ENCODE data around the gene LEMD1.
"Not testable (repeated sequence)": the region's sequence is repeated elsewhere in the genome, so short reads cannot be mapped to it uniquely, and the experiment has no call there.

Gene LEMD1

DNA sequence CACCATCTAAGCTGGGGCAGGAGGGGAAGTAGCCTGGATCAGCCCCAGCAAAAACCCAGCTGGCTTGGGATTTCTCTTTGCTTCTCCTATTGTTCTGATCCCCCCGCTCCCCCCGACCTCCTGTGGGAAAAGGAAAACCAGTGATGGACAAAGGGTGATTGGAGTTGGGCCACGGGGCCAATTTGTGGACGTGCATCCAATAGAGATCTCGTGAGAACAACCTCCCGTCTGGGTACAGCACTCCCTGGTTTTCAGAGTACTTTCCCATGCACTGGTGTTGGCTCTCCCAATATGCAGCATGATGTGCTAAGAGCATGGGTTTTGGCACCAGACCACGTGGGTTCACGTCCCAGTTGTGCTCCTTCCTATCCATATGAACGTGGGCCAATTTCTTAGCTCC is 25.0 kb upstream of the LEMD1 start:
- DNase-seq = no peak

DNA sequence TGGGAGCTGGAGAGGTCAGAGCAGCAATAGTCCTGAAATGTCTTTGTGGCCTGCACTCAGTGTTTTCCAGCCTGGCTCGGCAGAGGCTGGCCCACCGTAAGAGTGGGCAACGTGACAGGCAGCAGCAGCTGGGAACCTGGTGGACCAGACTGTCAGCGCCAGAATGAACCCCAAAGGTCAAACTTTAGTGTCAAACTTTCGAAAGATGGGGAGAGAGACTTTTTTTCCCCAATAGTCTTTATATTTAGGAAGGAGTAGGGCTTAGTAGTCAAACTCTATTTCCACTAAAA is 23.7 kb upstream of the LEMD1 start:
- DNase-seq = no peak

DNA sequence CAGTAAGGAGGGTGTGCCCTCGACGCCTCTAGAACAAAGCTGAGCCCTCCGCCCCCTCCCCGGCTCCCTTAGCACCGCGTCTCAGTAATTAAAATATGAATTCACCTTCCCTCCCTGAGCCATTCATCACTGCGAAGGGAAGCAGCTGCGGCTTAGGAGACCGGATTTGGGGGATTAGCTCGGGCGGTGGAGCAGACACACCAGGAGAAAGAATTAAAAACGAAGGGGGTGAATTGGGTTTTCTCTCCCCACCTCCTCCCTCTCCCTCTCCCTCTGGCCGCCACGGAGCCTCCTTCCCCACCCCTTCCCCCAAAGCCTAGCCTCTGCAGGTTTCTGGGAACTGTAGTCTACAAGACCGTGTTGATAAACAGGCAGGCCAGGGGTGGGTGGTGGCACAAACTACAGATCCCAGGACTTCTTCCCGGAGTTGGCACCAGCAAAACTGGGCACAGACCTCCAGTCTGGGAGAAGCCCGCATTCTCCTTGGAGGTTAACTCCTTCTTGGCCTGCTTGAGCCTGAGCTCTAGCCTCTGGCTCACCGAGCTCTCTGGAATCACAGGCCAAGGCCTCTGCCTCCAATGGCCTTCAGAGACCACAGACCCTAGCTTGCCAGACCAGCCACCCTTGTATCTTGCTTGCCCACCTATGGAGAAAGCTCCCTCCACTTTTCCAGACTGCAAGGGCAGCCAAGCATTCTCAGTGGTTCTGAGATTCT is 23.2 kb upstream of the LEMD1 start:
- DNase-seq = peak; percentile 49 to 88 (median 76)

DNA sequence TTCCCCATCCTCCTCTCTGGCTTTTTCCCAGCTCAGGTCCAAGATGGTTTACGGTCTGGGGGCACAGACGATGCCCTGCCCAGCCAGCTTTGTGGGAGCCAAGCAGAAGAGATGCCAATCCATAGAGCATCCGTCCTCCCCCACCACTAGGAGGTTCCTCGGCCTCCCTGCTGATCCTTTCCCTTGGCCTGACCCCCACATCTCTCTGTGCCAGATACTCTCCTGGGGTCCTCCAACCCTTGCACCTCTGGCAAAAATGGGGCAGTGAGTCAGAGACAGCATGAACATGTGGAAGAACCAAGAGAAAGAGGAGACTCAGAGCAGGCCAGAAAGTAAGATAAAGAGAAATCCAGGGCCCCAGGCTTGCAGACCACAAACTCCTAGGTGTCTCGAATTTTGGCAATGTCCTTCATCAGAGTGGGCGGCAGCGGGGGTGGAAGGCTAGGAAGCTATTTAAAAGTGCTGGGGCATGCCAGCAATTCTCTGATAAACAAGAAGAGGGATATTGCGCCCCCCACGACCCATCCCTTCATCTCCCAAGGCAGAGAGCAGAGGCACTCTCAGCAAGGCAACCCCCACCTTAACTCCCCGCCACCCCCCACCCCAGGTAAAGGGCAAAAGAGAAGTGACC is 22.6 kb upstream of the LEMD1 start:
- no peak for DNase-seq

DNA sequence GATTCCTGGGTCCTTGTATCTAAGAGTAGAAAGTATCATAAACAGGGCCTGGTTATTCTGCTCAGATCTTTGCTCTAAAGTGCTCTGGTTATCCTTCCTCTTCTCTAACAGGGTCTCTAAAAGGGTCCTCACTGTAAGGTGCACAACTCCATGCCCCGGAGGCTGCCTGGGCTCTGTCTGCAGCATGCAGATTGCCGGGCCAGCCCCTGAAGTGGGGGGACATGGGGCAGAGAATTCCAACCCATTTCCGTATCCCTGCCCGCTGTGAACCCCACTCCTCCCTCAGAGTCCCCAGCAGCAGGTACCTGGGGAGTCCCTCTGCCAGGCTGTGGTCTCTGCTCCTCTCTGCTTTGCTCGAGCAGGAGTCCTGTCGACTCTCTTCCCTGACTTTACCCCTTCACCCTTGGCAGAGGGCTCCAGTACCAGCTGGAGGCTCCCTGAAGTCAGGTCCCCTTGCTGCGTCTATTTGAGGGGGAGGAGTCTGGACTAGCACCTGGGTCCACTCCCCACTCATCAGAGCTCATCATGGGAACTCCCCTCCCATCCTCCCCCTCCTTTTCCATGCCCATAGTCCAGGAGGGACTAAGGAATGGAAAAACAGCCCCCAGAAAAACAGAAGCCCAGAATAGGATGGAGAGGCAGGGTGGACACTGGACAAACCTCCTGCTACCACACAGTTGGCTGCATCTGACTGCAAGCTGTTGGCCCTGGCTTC is 21.9 kb upstream of the LEMD1 start:
- DNase-seq = peak in 1 of 3 experiments; percentile 53

DNA sequence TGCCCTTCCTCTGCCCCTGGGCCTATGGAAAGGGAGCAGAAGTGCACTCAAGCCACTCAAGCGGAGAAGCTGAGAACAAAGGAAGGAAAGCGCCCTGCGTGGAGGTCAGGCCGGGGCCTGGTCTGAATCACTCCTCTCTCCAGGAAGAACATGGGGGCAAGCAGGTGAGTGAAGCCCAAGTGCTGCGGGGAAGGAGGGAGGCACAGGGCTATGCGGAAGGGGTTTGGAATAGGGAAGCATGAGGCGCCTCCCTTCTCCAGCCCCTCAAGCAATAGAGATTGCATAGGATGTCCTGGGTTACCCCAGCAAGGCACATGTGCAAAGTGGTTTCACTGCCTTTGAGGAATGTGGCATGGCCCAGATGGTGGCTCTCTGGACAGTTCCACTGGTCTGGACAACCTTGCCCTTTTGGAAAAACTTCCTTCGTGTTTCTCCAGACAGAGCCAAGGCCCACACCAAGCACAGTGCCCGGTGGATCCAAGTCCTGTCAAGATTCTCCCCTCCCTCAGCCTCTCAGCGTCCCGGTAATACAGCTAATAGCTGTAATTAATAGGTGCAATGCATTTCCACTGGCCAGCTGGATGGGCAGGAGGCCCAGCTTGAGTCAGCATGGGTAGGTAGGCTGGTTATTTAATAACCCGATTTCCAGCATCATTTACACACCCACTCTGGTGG is 20.3 kb upstream of the LEMD1 start:
- peak; percentile 67 to 88 (median 76) for DNase-seq

DNA sequence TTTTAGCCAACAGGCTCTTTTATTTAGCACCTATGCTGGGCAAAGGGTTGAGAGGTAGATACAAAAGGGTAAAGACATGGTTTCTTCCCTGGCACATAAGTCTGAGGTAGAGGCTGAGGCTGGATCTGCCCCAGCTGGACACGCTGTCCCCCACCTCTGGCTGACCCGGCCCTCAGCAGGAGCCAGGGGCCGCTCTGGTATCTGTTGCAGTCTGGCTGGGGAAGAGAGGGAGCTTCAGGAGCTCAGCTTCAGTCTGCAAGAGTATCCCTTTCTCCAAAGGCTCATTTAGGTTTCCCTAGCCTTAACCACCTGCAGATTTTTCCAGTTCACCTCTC is 19.8 kb upstream of the LEMD1 start:
- no peak for DNase-seq

DNA sequence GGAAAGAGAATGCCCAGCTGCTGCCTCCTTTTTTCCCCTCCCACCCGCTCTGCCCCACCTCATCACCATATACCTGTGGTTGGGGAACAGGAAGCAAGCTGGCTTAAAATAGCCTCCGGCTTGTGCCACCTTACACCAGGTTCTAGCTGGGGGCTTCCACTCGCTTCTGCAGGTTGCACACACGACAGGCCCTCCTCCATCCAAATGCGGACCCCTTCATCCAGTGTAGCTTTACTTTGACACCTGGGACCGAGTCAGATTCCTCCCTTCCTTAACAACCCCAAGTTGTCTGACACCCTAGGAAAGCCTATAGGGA is 19.4 kb upstream of the LEMD1 start:
- peak in 1 of 3 experiments; percentile 43 for DNase-seq

DNA sequence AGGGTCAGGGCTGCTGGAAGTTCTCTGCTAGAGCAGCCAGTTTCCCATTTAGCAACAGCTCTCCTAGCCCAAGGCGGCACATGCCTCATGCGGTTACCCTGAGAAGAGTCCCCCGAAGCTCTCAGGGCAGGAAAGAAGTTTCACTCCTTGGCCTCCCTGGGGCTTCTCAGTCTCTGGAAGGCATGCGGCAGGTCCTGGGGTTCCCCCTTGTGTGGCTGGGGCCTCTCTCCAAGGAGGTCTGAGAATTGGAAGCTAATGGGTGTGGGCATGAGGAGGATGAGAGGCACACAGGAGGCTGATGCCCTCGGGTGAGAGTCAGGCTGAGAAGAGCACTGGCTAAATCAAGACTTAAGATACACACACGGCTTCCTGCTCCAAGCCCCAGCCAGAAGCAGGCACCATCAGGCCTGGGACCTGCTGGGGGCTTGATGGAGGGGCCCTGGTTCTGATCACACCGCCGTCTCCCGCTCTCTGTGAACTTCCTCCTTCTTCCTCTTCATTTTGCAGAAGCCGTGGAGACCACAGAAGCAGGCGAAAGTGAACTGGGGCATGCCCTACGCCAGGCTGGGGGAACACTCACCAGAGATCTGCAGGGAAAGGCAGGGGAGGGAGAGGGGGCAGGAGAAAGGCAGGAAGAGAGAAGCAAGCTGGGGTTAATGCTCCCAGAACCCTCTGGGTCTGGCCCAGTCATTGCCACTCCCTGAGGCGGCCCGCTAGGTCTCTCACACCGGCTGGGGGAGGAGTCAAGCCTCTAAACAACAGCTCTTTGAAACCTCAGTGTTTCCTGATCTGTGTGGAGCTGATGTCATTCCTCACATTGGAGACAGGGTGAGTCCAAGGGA is 18.8 kb upstream of the LEMD1 start:
- peak in 1 of 3 experiments; percentile 98 for DNase-seq

DNA sequence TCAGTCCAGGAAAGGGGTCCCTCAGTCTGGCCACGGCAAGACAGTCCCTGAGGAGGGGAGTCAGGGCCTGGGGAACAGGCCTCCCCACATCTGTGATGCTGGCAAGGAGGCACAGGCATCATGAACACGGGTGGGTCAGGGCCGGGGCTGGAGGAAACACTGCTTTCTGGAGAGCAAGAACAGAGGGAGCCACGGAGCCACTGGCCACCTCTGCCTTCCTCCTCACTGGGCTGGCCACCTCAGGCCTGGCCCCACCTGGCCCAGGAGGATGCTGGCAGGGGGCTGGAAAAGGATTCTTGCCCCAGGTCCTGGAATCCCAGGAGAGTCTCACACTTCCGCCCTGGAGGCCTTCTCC is 18.2 kb upstream of the LEMD1 start:
- no peak for DNase-seq

DNA sequence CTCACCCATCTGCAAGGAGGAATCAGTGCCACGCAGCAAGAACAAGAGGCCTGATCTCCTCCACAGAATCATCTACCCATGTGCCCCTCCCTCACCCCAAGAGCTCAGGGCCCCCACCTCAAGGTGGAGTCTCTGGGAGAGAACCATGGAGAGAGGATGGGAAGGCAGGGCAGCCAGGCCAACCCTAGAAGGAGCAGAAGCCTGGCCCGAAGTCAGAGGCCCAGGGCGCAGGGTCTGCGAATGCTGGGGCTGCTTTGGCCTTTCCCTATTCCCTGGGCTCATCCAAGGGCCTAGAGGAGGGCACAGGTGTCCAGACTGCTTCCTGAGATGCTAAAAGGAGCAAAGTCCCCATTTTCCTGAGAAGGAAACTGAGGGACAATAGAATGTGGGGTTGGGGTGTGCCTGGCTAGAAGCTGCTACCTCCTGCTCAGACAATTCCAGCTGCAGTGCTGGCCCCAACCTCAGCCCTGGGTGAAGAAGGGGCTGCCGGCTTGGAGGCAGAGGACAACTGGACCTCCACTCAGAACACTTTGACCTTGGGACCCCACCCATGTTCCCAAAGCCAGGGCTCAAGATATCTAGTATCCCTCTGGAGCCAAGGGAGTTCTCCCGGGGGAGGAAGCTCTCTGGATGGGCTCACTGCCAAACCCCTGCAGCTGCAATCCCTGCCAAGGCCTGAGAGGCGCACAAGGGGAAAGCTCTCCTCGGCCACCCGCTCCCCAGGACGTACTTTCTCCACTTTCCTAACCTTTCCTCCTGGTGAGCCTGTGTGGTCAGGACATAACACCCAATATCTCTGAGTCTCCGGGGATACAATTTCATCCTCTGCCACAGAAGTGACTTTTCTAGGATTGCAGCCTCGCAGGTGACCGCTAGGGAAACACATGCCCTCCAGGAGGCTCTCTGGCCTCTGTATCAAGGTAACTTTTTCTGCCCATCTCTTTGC is 16.6 kb upstream of the LEMD1 start:
- peak; percentile 51 to 93 (median 68) for DNase-seq

DNA sequence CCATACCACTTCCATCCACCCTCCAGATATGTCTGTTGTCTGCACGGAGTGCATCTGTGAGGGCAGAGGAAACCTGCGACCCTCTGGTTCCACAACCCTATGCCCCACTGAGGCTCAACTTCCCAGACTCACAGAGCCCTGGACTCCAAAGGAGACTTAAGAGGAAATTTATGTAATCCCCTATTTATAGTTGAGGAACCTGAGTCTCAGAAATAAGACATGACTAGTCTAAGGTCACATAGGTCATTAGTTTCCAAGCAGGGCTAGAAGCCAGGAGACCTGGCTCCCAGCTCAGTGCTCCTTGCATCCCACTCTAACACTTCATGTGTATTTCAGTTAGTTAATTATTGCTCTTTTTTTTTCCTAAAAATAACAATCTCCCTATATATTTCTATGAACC is 15.7 kb upstream of the LEMD1 start:
- DNase-seq = no peak

DNA sequence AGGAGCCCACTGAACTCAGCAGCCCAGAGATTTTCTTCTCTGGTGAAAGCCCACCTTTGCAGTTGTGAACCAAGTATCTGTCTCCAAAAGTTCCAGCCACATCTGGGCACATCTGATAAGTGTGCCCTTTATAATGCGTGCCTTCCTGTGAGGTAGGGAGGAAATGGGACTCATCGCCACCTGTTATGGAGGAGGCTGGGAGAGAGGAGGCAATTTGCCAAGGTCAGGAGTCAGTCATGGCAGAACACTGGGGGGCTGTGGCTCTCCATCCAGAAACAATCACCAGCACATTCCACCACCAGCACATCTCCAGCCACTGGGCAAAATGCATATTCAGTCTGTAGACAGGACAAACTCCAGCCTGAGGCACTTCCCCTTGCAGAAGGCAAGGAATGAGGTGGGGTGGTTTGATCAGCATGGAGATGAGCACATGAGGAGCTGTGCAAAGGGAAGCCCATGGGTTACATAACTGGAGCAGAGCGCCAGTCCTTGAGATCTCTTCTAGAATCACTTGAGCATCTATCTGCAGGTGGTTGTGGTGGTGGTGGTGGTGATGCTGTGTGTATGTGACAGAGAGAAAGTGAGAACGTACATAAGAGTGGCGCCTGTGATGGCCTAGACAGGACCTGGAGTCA is 15.0 kb upstream of the LEMD1 start:
- DNase-seq = peak in 1 of 3 experiments; percentile 56

DNA sequence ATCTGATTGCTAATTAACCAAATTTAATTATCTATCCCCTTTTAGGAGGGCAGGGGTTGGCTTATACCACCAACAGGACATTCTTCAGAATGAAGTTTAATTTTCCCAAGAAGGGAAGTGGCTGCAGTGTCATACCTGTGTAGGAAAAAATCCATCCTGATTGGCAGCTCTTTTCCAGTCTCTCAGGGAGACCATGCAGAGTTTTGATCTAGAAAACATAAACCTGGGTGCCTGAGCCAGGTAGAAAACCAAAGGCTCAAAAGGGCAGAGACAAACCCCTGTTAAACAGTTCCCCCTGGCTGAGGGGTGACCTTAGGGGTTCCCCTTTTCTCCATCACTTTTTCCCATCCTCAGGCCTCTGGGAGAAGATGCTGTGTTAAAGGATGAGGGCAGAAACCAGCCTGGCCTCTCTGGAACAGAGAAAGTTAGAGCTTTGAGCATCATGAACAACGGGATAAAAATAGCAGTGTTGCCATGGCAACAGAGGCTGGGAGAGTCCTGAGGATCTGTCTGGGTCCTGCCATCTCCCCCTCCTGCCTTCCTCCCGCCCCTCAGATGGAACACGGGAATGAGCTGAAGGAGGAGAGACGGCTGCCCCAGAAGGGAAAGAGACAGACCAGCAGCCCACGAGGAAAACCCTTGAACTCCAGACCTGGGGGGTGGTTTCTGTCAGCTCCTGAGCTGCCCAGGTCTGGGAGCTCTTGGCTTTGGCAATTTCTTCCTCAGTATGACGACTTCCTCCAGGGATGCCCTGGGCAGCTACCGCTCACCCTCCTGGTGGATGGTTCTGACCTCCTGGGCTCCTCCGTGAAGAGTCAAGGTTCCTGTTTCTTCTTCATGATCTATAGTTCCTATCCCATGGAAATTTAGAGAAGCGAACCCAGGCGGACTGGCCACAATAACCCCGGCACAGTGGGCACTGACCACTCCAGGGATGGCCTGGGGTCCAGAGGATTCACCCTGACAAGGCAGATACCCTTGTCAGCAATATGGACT is 14.0 kb upstream of the LEMD1 start:
- peak; percentile 72 to 91 (median 85) for DNase-seq

DNA sequence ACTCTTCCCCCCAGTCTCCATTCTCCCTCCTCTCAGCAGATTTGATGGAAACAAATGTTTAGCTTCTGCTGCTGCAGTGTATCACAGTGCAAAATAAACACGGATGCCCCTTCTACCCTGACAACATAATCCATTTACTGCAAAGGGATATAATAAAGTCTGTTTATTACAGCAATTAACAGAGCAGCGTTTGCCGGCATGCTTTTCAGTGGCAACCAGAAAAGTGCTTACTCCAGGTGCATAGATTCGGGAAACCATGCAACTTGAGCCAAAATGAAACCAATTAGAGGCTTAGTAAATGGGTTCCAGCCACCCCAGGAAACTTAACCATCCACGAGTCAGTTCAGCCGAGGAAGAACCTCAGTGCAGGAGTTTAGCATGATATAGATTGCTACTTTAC is 12.9 kb upstream of the LEMD1 start:
- DNase-seq = peak; percentile 61 to 93 (median 68)

DNA sequence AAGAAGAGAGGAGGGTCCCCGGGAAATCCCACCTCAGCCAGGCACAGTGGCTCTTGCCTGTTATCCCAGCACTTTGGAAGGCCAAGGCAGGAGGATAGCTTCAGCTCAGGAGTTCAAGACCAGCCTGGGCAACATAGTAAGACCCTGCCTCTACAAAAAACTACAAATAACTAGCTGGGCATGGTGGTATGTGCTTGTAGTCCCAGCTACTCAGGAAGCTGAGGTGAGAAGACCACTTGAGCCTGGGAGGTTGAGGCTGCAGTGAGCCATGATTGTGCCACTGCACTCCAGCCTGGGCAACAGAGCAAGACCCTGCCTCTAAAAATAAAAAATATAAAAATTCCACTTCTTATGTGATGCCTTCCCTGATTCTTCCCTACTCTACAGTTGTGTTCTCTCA is 10.8 kb upstream of the LEMD1 start:
- DNase-seq = not testable (repeated sequence)

DNA sequence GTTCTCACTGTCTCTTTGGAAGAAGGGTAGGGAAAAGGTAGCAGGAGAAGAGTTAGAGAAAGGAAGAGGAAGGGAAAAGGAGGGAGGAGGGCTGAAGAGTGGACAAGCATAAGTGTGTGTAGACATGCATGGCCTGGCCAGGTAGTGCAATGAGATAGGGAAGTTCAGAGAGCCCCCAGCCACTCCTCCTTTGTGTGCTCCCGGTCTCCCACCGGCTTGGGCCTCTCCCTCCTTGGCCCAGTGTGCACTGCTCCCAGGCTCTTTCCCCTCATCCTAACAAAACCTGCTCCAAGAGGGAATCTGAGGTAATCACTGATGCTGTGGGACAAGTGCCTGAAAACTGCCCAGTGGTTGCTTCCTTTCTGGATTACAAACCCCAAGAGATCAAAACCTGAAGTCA is 10.3 kb upstream of the LEMD1 start:
- no peak for DNase-seq

DNA sequence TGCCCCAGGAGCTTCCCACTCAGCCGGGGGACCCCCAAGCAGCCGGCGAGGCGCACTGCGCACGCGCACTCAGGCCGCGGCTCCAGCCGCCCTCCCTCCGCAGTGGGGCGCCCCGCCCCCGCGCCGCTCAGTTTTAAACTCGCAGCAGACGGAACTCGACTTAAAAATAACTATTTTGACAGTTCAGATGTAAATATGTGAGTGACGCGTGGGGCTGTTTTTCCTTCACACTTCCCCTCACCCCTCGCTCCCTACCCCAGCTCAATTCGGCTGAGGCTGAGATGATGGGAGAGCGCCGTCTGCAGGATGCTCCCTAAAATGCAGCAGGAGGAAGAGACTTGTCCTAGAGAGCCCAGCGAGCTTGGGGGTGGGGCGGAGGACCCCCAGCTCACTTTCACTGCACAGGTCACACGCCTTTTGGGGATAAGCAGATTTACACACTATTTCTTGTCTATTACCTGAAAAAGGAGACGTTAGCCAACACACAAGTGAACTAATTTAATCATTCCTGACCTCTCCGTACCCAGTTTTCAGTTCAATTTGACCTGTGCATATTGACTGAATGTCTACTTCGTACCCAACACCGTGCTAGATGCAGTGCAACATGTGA is 8.9 kb upstream of the LEMD1 start:
- DNase-seq = peak in 1 of 3 experiments; percentile 85

Data from NCI-H1417 (cell line).